Chondrocyte (in vitro differentiated cells): ENCODE data around the gene THUMPD1. TPM values are rescaled to one million over a fixed set of nuclear protein-coding genes. Genes with fewer than 3 reads are reported as not detected.

Experiments
- DNase-seq: peaks from one replicate; pipeline ENCODE4 v3.0.0; 2021; ENCODE audit warnings: mixed read lengths, low spot score
- H3K27ac Mint-ChIP-seq: one replicate; pipeline ENCODE4 v1.8.0; 2021; ENCODE audit warnings: mild to moderate bottlenecking, moderate library complexity, mixed read lengths; ENCODE audit not compliant: unreplicated experiment
- H3K27me3 Mint-ChIP-seq: 2 replicates; pipeline ENCODE4 v1.8.0; 2021; ENCODE audit warnings: low read depth, mixed read lengths
- H3K36me3 Mint-ChIP-seq: 2 replicates; pipeline ENCODE4 v1.8.0; 2021; ENCODE audit warnings: low read depth, mixed read lengths
- H3K4me1 Mint-ChIP-seq: 2 replicates; pipeline ENCODE4 v1.8.0; 2021; ENCODE audit warnings: low read depth, mild to moderate bottlenecking, mixed read lengths
- H3K4me3 Mint-ChIP-seq: one replicate; pipeline ENCODE4 v1.8.0; 2021; ENCODE audit warnings: mild to moderate bottlenecking, moderate library complexity, mixed read lengths; ENCODE audit not compliant: unreplicated experiment
- H3K9me3 Mint-ChIP-seq: 2 replicates; pipeline ENCODE4 v1.8.0; 2021; ENCODE audit warnings: low read depth, mixed read lengths
- CTCF ChIP-seq: fragments of 200-600 bp; sonication (generic); IDR thresholded peaks from 2 replicates; pipeline ENCODE4 v1.5.0; 2021; ENCODE audit warnings: antibody characterized with exemption, mild to moderate bottlenecking, moderate library complexity
- total RNA-seq: library from RNA; stranded (reverse); gene quantifications from 3 replicates; pipeline ENCODE4 v1.2.1, GENCODE V29; 2021

The THUMPD1 gene
- total RNA-seq, 1 donor from 2014 or later: 44.3 TPM

GRCh38 chr16:20774703-20775362 is 33.2 kb upstream of the THUMPD1 start:
- no peaks in the 10 kb centered on the region for H3K4me1 Mint-ChIP-seq
- no peaks in the 10 kb centered on the region for H3K36me3 Mint-ChIP-seq
- no peak for DNase-seq
- H3K27ac Mint-ChIP-seq: no peak overlapping the region
- TF ChIP-seq CTCF: peak; percentile 74
- H3K4me3 Mint-ChIP-seq: no peak overlapping the region
- peaks cover 3% of the 10 kb centered on the region for H3K9me3 Mint-ChIP-seq
- peaks cover 6% of the 10 kb centered on the region for H3K27me3 Mint-ChIP-seq

GRCh38 chr16:20773679-20774078 is 32.1 kb upstream of the THUMPD1 start:
- peaks cover 3% of the 10 kb centered on the region for H3K9me3 Mint-ChIP-seq
- H3K27ac Mint-ChIP-seq: no peak overlapping the region
- no peaks in the 10 kb centered on the region for H3K4me1 Mint-ChIP-seq
- H3K4me3 Mint-ChIP-seq: no peak overlapping the region
- peaks cover 6% of the 10 kb centered on the region for H3K27me3 Mint-ChIP-seq
- H3K36me3 Mint-ChIP-seq: no peaks in the 10 kb centered on the region
- DNase-seq: no peak
- TF ChIP-seq CTCF: no peak

GRCh38 chr16:20768818-20769217 is 27.2 kb upstream of the THUMPD1 start:
- peaks cover 9% of the 10 kb centered on the region for H3K27me3 Mint-ChIP-seq
- H3K9me3 Mint-ChIP-seq: peaks cover 3% of the 10 kb centered on the region
- peaks cover 3% of the 10 kb centered on the region for H3K4me1 Mint-ChIP-seq
- no peak for TF ChIP-seq CTCF
- no peak overlapping the region for H3K4me3 Mint-ChIP-seq
- no peak for DNase-seq
- no peaks in the 10 kb centered on the region for H3K36me3 Mint-ChIP-seq
- H3K27ac Mint-ChIP-seq: no peak overlapping the region

- DNase-seq: no peak
- Mint-ChIP-seq H3K4me1 (peaks cover 10% of the 10 kb centered on the region), H3K27me3 (peaks cover 3% of the 10 kb centered on the region), H3K4me3 (no peak overlapping the region), H3K9me3 (peaks cover 3% of the 10 kb centered on the region), H3K27ac (no peak overlapping the region), H3K36me3 (no peaks in the 10 kb centered on the region)
- TF ChIP-seq CTCF: no peak
Measured at GRCh38 chr16:20768121-20768520, 26.5 kb upstream of the THUMPD1 start.

- no peak overlapping the region for H3K4me3 Mint-ChIP-seq
- TF ChIP-seq CTCF: no peak
- no peak overlapping the region for H3K27ac Mint-ChIP-seq
- no peak for DNase-seq
- peaks cover 3% of the 10 kb centered on the region for H3K9me3 Mint-ChIP-seq
- peaks cover 3% of the 10 kb centered on the region for H3K27me3 Mint-ChIP-seq
- no peaks in the 10 kb centered on the region for H3K36me3 Mint-ChIP-seq
- peaks cover 12% of the 10 kb centered on the region for H3K4me1 Mint-ChIP-seq
Measured at GRCh38 chr16:20767577-20767976, 26.0 kb upstream of the THUMPD1 start.
